Epidermal melanocyte (primary cell): Measurements from ENCODE around the gene IGSF9B.

ENCODE experiments used
- DNase-seq: peaks from one replicate; pipeline ENCODE4 v3.0.0; 2011; ENCODE audit warnings: low spot score; ENCODE audit not compliant: insufficient read length

The IGSF9B gene

DNA sequence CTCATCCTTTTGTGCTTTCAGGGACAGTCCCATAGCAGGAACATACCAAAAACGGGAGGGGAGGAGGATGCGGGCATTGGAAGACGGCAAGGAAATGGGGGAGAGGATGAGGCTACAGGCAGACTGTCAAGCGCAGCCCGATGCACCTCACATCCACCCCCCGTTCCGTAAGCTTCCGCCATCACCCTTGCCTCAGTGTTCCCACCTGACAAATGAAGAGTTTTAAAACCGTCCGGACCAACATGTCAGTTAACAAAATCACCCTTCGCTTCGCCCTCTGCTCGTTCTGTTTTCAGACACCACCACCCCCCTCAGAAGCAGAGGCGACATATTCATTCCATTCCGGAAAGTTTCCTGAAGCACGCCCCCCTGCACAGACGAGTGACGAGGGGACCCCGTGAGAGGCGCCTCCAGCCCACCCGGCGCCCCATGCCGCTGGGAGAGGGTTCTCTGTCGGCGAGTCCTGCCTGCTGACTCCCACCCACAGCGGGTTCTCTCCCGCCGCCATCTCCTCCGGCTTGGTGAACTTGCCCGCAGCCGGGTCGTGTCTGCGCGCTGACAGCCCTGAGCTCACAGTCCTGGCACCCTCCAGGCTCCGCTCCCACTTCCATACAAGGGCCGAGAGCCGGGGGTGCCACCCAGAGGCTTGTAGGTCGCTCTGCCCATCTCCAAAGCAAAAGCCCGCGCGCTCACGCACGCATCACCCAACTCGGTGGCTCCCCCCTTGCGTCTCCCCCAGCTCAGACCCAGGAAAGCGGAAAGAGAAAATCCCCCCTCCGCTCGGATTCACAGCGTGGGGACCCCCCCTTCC lies 1.5 kb downstream of the IGSF9B start:
- DNase-seq = no peak

DNA sequence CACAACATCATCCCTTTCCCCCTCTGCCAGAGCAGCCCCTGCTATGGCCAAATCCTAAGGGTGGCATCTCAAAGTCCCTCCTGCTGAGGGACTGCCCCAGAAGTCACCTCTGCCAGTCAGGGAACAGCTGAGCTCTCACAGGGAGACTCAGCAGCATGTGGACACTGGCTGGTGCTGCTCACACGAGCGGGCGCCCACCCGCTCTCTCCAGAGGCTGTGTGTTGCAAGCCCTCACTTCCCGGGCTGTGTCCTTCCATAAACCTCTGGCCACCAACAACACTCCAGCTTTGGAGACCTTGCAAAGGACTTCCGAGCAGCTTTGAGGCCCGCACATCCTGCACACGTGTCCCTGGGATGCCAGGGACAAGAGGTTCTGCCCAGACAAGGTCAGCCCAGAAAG lies 2.8 kb downstream of the IGSF9B start:
- DNase-seq = no peak

DNA sequence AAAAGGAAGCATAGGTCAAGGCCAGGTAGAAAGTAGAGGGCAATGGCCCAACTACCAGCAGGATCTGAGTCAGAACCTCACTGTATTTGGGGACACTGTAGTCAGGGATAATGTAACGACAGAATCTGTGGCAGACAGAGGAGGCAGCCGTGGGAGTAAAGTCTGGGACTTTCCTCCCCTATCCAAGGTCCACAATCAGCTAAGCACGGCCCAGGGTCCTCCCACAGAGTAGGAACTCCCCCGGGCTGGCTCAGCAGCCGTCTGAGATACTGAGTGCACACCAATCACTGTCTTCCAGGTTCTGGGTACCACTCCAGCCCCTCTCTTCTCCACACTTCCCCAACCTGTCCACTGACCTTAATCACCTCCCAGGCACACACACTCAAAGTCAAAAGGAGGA lies 3.2 kb downstream of the IGSF9B start:
- no peak for DNase-seq

DNA sequence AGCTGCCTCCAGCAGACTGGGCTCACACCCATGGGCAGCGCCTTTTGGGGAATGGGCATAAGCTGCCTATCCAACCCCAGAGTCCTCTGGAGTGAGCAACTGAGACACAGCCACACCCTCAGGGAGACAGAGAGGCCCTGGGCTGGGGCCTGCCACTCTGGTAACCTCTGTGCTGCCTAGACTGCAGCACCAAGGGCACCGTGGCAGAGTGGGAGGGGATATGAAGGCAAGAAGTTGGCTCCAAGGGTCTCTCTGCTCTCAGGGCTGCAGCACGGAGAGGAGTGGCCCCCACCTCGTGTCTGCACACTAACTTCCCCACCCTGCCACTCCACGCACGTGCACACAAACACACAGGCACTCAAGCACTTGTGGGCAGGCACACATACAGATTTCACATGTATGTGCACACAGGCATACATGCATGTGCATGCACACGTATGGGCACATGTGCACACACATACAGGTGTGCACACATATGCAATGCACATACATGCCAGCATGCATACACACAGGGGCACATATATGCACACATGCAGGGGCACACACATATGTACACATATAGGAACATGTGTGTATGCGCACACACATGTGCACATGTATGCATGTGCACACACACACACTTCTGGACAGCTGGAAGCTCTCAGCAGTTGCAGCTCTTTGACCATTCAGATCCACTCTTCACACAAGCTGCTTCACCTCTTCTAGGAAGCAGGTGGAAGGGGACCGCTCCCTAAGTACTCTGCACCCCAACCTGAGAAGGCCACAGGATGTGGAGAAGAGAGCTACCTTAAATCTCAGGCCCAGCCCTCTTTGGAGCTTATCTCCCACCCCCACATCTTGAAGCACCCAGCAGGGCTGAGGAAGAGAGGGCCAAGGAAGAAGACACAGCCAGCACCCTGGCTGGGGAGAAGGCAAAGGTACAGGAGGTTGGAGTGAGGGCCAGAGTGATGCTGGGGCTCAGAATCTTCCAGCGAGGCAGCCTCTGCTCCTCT lies 4.3 kb downstream of the IGSF9B start:
- DNase-seq = no peak

DNA sequence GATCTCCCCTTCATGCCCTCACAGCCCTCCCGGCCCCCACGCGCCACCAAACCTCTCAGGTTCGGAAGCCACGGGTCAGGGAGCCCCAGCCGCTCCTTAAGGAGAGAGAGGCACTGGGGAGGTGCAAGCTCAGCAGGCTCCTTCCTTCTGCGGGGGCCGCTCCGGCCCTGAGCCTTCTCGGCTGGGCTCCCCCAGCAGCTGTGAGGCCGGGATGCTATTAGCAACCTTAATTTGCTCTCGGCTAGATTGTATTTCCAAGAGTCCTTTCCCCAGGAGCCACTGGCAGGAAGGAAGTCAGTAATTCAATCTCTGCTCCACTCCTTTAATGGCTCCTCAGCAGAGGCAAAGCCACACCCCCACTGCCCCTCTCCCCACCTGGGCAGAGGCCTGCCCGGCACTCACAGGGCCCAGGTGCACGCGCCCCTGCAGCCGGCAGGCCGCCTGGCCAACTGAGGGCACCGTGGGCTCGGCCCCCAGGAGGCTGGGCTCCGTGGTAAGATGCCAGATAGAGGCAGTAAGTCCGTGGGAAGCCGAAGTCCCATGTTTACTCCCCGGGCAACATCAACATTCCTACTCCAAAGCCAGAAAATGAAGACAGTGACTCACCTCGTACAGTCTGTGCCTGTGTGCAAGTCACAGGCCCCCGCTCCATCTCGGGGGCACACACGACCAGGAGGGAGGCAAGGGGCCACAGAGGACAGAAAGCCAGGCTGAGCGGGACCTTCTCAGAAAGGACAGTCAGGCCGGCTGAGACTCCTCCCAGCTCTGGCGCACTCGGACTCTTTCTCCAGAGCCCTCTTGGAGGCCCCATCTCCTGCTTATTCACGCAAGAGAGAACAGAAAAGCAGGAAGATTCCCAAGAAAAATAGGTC lies 5.2 kb downstream of the IGSF9B start:
- no peak for DNase-seq

DNA sequence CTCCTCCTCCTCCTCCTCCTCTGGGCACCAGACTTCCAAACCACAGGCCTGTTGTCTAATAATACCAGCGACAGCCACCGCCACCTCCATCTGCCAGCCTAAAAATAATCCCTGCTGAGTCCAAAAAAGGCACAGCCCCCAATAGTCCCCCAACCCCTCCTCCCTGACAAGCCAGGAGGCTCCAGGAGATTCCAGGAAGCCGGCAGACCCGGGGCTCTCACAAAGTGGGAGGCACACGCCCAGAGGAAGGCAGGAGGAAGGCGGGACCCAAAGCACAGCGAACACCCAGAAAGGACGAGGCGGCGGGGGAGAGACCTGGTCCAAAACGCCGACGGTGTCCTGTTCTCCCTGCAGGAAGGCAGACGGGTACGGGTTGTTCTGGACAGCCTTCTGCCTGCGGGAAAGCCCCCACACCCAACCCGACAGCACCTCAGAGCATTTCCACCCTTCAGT lies 5.9 kb downstream of the IGSF9B start:
- no peak for DNase-seq

DNA sequence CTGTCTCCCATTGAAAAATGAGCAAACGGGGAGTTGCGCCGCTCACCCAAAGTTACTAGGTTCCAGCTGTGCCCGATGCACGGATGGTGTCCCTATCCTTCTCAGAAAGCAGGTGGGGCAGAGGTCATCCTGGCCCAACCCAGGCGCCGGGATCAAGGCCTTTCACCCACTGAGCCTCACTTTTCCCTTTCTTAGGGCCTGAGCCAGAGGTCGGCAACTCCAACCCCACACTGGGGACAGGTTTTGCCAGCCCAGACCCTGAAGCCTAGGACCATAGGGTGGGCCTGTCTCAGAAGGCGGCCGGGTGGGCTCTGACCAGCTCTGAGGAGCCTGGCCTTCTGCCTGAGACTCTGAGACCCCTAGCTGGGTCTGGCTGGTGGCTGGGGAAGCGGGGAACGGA lies 6.3 kb downstream of the IGSF9B start:
- no peak for DNase-seq

DNA sequence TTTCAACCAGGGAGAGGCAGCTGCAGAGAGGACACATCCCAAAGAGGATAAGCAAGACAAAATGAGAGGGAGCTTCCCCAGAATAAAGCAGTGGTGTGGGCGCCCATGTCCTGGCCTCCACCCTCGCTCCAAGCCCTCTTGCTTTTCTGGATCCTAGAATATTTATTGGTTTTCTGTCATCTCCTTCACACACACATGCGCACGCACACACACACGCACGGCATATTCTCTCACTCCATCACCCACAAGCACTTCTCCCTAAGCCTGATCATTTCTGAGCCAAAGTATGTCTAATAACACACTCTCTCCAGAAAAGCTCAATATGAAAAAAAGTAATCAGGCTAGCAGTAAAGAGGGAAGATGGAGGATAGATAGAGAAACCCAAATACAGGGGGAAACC lies 7.6 kb downstream of the IGSF9B start:
- DNase-seq = no peak

DNA sequence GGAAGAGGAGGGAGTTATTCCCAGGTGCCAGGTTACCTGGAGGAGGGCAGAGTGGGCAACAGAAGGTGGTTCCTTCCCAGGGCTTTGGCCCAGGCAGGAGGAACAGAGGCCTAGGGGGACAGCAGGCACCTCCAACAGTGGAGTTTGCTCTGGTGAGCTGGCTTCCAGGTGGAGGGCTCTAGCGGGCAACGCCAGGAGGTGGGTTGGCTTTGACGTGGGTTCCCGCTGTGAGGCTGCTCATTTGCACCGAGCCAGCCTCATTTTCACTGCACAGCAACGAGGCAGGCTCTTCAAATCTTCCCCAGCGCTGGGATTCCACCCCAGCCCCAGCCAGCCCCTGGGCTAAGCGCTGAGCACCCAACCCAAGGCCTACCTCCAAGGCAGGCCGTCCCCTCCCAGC lies 8.1 kb downstream of the IGSF9B start:
- DNase-seq = no peak

DNA sequence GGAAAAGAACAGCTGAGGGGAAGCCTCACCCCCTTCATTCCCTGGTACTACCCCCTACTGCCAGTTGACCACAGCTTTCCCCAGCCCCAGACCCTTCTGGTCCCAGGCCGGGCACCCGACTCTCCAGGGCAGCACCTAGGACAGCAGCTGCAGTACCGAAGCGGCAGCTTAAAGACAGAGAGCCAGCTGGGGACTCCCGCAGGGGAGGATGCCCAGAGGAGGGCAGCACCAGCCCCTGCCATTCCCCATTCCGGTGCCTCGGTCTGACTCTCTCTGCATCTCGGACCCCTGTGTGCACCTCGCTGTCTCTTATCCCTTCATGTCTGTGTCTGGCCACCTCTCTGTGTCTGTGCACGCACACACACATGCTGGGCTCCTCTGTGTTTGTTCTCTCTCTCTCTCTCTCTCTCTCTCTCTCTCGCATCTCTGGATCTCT lies 9.4 kb downstream of the IGSF9B start:
- no peak for DNase-seq

DNA sequence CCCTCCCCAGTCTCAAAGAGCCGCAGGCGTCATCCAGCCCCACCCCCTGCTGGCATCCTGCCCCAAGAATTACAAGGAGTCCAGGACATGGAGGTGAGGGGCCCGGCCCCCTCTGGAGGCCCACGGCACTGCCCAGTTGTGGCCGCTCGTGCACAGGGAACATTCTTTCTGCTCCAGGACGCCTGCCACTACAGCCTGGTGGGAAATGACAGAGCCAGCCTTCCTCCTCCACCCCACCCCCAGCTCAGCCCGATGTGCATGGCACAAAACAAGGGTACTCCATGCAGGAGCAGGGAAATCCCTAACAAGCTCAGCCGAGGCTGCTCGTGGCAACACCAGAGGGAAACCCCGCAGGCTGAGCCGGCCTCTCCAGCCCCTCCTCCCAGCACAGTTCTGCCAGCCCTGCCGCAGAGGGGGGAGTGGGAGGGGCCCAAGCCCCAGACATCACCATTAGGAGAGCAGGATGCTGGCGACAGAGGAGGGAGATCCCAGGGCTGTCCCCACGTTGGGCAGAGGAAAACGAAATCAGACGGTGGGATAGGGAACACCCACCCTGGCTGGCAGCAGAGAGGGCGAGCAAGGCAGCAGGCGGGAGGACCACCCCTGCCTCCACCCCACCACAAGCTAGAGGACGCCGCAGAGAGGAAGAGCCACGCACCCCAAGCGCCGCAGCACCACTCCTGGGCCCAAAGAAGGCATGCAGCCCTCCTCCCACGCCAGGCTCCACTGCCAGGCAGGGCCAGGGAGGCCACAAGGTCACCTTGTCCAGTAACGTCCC lies 10.0 kb downstream of the IGSF9B start:
- no peak for DNase-seq

DNA sequence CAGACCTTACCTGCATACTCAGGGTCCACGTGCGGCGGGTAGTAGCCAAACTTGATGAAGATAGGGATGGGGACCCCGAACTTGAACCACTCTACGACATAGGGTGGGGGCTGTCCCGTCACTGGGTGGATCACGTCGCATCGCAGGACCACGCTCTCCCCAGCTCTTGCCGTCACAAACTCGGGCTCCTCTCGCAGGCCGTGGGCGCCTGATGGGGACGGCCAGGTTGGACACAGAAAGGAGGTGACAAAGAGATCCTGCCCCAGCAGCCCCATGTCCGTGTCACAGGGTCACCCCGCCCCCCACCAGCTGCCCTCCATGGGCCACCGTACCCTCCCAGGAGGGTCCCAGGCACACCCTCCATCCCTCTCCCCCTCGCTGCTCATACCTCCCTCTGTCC lies 10.7 kb downstream of the IGSF9B start:
- DNase-seq = no peak

DNA sequence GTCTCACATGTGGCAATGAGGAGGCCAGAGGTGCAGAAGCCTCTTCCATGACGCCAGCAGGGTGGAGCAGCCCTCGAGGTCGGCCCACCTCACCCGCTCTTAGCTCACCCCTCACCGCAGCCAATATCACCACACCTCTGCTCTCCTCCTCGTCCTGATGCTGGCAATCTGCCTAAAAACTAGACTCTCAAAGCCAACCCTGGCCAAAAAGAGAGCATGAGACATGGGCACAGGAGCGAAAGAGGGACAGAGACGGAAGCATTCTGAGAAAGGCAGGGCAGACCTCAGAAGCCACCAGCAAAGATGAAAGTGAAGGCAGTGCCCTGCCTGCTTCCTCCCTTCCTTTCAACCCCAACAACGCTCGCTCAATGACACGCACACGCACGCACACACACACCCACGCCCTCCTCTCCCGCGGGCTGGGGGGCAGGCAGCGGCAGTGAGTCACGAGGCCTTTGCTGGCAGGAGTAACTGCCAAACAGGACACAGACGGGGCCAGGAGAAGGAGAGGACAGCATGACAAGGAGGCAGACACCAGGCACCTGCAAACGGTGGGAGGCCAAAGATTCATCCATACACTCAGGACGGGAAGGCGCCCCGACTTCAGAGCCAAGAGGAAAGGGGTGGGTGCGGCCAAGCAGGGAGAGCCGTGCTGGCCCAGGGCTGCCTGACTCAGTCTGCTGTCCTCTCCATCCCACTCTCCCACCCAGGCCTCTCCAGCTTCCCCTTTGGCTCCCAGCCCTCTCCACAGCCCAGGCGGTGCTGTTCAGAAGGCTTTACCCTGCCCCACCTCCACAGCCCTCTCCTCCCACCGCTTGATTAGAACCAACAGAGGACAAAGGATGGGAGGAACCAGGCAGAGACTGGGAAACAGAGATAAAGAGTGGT lies 11.4 kb downstream of the IGSF9B start:
- DNase-seq = no peak

DNA sequence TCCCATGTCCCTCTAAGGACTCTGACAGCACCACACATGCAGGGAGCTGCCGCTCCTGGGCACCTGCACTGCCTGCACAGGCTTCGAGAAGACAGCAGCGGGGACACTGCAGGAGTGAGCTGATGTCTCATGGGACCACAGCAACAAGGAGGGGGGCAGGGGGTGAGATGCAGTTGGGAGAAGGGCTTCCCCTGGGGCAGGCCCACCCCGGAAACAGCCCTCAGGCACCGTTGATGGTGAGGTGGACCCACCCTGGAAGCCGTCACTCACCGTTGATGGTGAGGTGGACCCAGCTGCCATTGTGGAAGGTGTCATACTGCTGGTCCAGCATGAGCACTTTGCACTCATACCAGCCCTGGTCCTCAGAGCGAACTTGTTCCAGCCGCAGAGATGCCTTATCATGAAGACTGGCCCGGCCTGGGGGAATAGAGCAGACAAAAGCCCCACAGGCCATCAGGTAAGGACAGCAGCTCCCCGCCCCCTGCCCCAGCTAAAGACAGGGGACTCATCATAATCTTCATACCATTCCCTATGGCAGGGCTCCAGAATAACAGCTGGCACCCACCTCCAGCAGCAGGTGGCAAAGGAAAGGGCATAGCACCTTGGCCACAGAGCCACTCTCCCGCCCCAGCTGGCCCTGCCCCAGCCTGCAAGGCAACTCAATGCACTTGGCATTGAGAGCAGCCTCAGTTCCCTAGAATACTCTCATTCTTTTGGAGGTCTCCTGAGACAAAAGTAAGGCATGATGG lies 12.6 kb downstream of the IGSF9B start:
- no peak for DNase-seq

DNA sequence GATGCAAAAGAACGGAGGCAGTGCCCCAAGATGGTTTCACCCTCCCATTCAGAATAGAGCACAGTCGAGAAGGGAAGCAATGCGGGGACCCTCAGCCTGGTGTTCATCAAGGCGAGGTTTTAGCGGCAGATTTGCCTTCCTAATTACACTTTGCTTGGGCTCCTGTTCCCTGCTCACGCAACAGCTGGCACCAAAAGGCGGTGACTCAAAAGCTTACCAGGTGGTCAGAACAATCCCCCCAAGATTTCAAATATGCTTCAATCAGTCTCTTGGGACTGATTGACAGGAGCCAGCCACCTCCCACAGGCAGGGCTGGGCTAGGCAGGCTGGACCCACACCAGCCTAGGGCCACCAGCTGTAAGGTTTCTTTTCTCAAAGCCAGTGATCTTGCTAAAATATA lies 14.2 kb downstream of the IGSF9B start:
- no peak for DNase-seq

DNA sequence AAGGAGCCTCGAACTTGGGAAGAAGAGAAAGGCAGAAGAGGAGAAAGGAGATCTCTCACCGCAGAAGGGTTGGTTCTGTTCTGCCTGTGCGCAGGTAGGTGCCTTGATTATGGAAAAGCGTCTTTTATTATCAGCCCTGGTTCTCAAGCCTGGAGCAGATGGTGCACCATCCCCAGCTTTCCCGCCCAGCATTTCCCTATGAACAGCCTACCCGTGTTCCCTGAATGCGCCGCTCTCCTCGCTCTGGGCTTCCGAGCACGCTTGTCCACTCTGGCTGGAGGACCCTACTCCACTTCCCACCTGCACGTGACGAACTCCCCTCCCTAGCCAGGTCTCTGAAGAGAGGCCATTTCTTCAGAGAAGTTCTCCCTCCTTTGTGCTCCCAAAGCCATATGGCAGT lies 15.2 kb downstream of the IGSF9B start:
- no peak for DNase-seq

DNA sequence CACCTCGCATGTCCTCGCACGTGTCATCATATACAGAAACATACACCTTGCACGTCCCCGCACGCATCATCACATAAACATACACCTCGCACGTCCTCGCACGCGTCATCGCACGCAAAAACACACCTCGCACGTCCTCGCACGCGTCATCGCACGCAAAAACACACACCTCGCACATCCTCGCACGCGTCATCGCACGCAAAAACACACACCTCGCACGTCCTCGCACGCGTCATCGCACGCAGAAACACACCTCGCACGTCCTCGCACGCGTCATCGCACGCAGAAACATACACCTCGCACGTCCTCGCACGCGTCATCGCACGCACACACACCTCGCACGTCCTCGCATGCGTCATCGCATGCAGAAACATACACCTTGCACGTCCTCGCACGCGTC lies 16.7 kb downstream of the IGSF9B start:
- no peak for DNase-seq

DNA sequence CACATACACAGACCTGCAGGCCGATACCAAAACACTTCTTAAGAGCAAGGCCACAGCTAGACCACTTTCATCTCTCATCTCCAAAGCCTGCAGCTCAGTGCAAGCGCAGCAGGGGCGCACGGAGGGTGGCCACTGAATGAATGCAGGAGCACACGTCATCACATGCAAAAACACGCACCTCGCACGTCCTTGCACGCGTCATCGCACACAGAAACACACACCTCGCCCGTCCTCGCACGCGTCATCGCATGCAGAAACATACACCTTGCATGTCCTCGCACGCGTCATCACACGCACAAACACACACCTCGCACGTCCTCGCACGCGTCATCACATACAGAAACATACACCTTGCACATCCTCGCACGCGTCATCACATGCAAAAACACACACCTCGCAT lies 17.2 kb downstream of the IGSF9B start:
- DNase-seq = no peak

DNA sequence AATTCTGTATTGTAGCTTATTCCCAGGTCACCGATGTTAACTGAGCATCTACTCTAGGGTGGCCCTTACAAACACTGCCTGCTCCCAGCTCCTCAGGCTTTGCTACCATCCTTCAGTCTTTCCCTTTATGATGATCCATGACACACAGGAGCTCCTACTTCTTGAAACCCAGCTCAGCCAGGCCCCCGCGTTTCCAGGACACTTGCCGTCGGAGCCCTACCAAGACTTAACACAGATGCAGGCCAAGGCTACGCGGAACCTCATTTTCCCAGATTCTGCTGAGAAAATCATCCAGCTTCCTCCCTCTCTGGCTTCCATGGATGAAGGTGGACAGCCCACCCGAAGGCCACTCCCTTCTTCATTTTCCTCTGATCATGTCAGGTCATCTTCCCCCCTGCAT lies 18.6 kb downstream of the IGSF9B start:
- no peak for DNase-seq
